GM18867 (cell line): ENCODE results near the gene MMP11.

Source experiments
- ATAC-seq: cut with Tn5 transposase; IDR thresholded peaks from one replicate; pipeline ENCODE4 v1.9.1; 2021; ENCODE audit warnings: mild to moderate bottlenecking, moderate library complexity; ENCODE audit not compliant: unreplicated experiment

MMP11 gene

DNA sequence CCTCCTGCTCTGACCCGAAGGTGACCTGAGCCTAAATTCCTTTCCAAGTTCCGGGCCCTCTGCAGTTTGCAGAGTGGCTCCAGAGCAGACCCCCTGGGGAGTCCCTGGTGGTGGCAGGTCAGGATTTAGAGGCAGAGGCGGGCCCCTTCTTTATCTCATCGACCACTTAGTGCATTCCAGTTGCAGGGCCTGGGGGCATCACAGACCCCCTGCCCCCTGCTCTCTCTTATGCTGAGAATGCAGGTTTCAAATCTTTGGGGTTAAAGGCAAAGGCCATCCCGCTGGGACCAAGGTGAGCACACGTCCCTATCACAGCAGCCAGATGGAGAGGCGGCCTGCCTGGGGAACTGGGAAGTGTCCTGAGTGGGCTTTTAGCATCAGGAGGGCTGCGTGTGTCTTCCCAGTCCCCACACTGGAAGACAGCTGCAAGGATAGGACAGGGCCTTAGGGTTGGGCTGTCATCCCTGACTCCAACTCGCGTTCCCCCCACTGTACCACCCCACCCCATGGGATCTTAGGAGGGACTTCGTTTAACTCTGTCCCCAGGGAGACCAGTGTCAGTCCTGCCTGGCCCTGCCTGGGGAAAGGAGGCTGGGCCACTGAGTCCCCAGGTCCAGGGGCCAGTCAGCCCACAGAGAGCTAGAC, 54.8 kb downstream of the MMP11 start:
- ATAC-seq: no peak

DNA sequence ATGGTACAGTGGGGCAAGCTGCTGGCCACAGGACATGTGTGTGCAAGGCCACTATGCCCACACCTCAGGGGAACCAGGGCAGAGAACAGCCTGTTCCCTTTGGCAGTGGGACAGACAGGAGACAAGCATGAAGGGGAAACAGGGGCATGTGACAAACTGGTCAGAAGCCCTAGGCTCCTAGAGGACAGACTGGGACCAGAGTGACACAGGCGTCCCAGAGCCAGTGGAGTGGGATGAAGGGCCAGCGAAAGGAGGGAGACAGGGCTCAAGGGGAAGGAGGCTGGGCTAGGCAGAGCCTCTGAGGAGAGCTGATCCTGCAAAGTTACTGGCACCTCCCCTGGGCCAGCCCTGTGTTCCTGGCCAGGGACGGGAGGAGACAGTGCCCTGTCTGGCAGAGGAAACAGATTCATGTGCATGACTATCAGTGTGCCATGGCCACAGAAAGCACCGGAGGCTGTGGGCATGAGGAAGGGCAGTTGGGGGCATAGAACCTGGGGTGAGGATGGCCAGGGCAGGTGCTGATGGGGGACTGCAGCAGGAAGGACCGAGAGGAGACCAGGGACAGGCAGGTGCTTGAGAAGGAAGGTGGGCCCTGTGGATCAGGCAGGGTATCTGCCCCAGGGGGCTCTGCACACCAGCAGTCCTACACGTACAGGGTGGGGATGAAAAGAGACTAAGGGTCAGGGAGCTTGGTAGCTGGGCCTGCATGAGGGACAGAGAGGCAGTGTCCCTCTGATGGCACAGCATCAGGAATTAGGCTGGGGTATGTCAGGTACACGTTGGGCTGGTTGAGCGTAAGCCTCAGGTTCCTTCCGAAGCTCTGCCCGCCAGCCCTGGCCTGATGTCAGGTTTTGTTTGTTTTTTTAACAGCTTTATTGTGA, 56.4 kb downstream of the MMP11 start:
- no peak for ATAC-seq

- ATAC-seq: no peak
Measured at GRCh38 chr22:23829845-23830372, 57.3 kb downstream of the MMP11 start.

DNA sequence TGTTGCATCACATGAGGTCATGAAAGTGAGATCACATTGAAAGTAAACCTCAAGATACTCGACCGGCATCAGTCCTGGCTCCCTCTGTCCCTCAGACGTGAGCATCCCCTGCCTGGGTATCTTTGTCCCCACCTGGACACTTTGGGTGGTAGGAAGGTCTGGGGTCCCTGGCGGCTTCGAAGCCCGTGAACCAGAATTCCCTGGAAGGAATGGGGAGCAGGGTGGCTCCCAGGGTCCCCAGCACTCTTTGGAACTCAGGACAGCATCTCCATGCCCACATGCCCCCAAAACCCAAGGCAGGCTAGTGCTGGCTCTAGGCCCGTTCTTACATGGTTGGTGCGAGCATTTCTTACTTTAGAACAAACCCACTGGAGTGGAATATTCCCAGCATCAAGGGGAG, 58.6 kb downstream of the MMP11 start:
- no peak for ATAC-seq

- ATAC-seq: no peak
Measured at GRCh38 chr22:23831781-23832180, 59.1 kb downstream of the MMP11 start.

- no peak for ATAC-seq
Measured at GRCh38 chr22:23832226-23833016, 59.8 kb downstream of the MMP11 start.

- ATAC-seq: no peak
Measured at GRCh38 chr22:23833017-23833751, 60.5 kb downstream of the MMP11 start.
